ENCODE measurements around the gene SCAMP4.

DNA sequence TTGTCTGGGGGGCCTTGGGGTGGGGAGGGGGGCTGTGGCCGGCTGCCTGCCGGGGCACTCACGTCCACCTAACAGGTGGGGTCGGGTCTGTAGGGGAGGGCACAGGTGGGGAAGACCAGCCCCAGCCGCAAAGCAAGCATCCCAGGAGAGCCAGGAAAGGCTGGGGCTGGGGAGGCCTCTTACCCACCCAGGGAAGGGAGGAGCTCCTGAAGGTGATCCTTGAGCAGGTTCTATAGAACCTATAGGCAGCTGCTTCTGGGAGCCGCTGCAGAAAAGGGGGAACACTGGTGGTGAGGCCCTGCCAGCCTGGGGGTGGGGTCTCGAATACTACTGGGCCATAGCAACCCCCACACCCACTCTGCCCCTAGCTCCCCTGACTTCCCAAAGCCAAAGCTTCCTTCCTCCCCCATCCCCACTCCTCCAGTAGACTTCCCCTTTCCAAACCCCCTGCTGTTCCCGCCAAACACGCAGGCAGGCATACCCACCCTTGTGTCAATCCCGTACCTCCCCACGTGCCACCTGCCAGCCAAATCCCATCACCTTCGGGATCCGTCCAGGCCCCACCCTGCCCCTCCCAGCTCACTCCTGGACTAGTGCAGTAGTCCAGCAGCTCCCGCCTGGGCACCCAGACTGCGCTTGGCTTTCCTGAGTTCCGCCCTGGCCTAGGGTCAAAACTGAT is 47.4 kb upstream of the SCAMP4 start:
- TF ChIP-seq POLR2AphosphoS5 (IDR thresholded peaks at IDR 0.05; ENCODE audit: low read depth, low read length) (no peak), TAF1 (IDR thresholded peaks at IDR 0.05; ENCODE audit: borderline replicate concordance, insufficient read depth, low read length) (no peak), FOXP2 (optimal IDR thresholded peaks at IDR 0.05; ENCODE audit: borderline replicate concordance, extremely low read depth, extremely low read length, insufficient read depth) (no peak)
- TF ChIP-seq, protein P1, sequence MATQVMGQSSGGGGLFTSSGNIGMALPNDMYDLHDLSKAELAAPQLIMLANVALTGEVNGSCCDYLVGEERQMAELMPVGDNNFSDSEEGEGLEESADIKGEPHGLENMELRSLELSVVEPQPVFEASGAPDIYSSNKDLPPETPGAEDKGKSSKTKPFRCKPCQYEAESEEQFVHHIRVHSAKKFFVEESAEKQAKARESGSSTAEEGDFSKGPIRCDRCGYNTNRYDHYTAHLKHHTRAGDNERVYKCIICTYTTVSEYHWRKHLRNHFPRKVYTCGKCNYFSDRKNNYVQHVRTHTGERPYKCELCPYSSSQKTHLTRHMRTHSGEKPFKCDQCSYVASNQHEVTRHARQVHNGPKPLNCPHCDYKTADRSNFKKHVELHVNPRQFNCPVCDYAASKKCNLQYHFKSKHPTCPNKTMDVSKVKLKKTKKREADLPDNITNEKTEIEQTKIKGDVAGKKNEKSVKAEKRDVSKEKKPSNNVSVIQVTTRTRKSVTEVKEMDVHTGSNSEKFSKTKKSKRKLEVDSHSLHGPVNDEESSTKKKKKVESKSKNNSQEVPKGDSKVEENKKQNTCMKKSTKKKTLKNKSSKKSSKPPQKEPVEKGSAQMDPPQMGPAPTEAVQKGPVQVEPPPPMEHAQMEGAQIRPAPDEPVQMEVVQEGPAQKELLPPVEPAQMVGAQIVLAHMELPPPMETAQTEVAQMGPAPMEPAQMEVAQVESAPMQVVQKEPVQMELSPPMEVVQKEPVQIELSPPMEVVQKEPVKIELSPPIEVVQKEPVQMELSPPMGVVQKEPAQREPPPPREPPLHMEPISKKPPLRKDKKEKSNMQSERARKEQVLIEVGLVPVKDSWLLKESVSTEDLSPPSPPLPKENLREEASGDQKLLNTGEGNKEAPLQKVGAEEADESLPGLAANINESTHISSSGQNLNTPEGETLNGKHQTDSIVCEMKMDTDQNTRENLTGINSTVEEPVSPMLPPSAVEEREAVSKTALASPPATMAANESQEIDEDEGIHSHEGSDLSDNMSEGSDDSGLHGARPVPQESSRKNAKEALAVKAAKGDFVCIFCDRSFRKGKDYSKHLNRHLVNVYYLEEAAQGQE (IDR thresholded peaks at IDR 0.05; ENCODE audit: insufficient read depth in 1 of 2, low read depth in 2 of 2, low read length in 2 of 2): no peak
